ENCODE measurements around the gene HNF1B. TPM values are rescaled to one million over a fixed set of nuclear protein-coding genes. Genes with fewer than 3 reads are reported as not detected.

Gene HNF1B
- total RNA-seq, 2 experiments from 2014 or later: not detected

DNA sequence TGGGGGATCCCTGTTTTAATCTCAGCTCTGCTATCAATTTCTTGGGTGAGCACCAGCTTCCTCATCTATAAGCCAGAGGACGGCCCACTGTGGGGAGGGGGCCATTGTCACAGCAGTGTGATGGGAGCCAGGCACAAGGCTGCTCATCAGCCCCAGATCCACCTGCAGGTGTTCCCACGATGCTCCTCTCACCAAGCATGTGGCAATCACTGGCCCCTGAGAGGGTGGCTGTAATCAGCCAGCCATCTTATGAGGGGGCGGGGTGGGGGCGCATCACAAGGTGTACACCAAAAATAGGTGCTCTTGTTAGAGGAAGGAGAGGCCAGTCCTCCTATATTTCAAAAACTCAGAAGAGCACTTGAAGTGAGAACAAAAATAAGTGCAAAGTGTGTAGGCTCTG is 31.2 kb downstream of the HNF1B start:
- no peaks in the 10 kb centered on the region for H3K36me3 Mint-ChIP-seq (ENCODE audit: low read depth)
- ChIA-PET CTCF (no interaction called here), POLR2A (no interaction called here)
- no peak overlapping the region for H3K27ac Mint-ChIP-seq
- no peaks in the 10 kb centered on the region for H3K9me3 Mint-ChIP-seq (ENCODE audit: insufficient read depth)
- H3K27me3 Mint-ChIP-seq (ENCODE audit: low read depth): peaks cover 16% of the 10 kb centered on the region
- ATAC-seq (no peak), DNase-seq (no peak)
- H3K4me3 Mint-ChIP-seq: no peak overlapping the region
- H3K4me1 Mint-ChIP-seq (ENCODE audit: low read depth): peaks cover 11% of the 10 kb centered on the region

- no peak for DNase-seq
- no peak overlapping the region for H3K27ac Mint-ChIP-seq
- peaks cover 11% of the 10 kb centered on the region for H3K4me1 Mint-ChIP-seq (ENCODE audit: low read depth)
- POLR2A ChIA-PET: no interaction called here
- CTCF ChIA-PET: no interaction called here
- no peaks in the 10 kb centered on the region for H3K36me3 Mint-ChIP-seq (ENCODE audit: low read depth)
- H3K4me3 Mint-ChIP-seq: no peak overlapping the region
- no peaks in the 10 kb centered on the region for H3K9me3 Mint-ChIP-seq (ENCODE audit: insufficient read depth)
- peaks cover 17% of the 10 kb centered on the region for H3K27me3 Mint-ChIP-seq (ENCODE audit: low read depth)
- no peak for ATAC-seq
Measured at GRCh38 chr17:37713028-37713431, 31.8 kb downstream of the HNF1B start.

GRCh38 chr17:37711113-37711512 is 33.7 kb downstream of the HNF1B start:
- H3K4me3 Mint-ChIP-seq: no peak overlapping the region
- H3K27me3 Mint-ChIP-seq (ENCODE audit: low read depth): peaks cover 20% of the 10 kb centered on the region
- H3K27ac Mint-ChIP-seq: no peak overlapping the region
- POLR2A ChIA-PET: interaction anchor here (1.2 kb wide), 1 partner anchor 11 kb away, joined by 5 read pairs; no protein-coding TSS in a partner anchor
- CTCF ChIA-PET: interaction anchor here (1.1 to 1.3 kb wide), 2 partner anchors 9 to 106 kb away, joined by 3 to 4 read pairs; no protein-coding TSS in a partner anchor
- H3K9me3 Mint-ChIP-seq (ENCODE audit: insufficient read depth): no peaks in the 10 kb centered on the region
- DNase-seq: no peak
- no peaks in the 10 kb centered on the region for H3K4me1 Mint-ChIP-seq (ENCODE audit: low read depth)
- no peak for ATAC-seq
- H3K36me3 Mint-ChIP-seq (ENCODE audit: low read depth): no peaks in the 10 kb centered on the region

DNA sequence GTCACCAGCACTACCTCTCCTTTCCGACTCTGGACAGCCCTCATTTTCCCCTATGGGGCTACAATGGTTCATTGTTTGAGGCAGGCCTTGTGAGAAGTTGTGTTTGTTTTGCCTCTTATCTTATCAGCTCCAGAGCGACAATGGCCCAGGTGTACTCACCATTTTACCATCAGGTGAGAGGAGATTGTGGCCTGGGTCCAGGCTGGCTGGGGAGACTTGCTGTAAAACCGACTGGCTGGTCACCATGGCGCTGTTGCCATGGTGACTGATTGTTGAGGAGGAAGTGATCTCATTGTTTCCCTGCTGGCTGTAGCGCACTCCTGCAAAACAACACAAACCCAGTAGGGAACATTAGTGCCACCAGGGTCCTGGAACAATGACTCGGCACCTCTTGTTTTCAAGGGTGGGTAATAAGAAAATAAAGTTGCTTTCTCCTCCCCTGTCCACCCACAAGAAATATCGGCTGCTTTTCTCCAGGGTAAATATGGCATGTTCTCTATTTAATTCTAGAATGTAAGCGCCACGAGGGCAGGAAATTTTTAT is 34.4 kb downstream of the HNF1B start:
- Mint-ChIP-seq H3K27me3 (ENCODE audit: low read depth) (peaks cover 23% of the 10 kb centered on the region), H3K4me1 (ENCODE audit: low read depth) (no peaks in the 10 kb centered on the region), H3K36me3 (ENCODE audit: low read depth) (no peaks in the 10 kb centered on the region), H3K9me3 (ENCODE audit: insufficient read depth) (no peaks in the 10 kb centered on the region), H3K4me3 (no peak overlapping the region), H3K27ac (no peak overlapping the region)
- no peak for DNase-seq
- ChIA-PET CTCF (interaction anchor here (0.8 kb wide), 1 partner anchor 9 kb away, joined by 3 read pairs; no protein-coding TSS in a partner anchor), POLR2A (no interaction called here)
- no peak for ATAC-seq

GRCh38 chr17:37708616-37709212 is 36.1 kb downstream of the HNF1B start:
- CTCF ChIA-PET: interaction anchor here (2.3 kb wide), 1 partner anchor 83 kb away, joined by 7 read pairs; no protein-coding TSS in a partner anchor
- DNase-seq (no peak), ATAC-seq (no peak)
- Mint-ChIP-seq H3K9me3 (ENCODE audit: insufficient read depth) (no peaks in the 10 kb centered on the region), H3K27ac (no peak overlapping the region), H3K4me3 (no peak overlapping the region), H3K4me1 (ENCODE audit: low read depth) (no peaks in the 10 kb centered on the region), H3K36me3 (ENCODE audit: low read depth) (no peaks in the 10 kb centered on the region), H3K27me3 (ENCODE audit: low read depth) (peaks cover 35% of the 10 kb centered on the region)
- POLR2A ChIA-PET: interaction anchor here (0.7 kb wide), 1 partner anchor 18 kb away, joined by 3 read pairs; no protein-coding TSS in a partner anchor

- Mint-ChIP-seq H3K27me3 (ENCODE audit: low read depth) (peaks cover 37% of the 10 kb centered on the region), H3K4me3 (no peak overlapping the region), H3K9me3 (ENCODE audit: insufficient read depth) (no peaks in the 10 kb centered on the region), H3K4me1 (ENCODE audit: low read depth) (no peaks in the 10 kb centered on the region), H3K27ac (no peak overlapping the region), H3K36me3 (ENCODE audit: low read depth) (no peaks in the 10 kb centered on the region)
- ATAC-seq (no peak), DNase-seq (no peak)
- ChIA-PET CTCF (interaction anchor here (2.3 kb wide), 1 partner anchor 84 kb away, joined by 7 read pairs; no protein-coding TSS in a partner anchor), POLR2A (no interaction called here)
Measured at GRCh38 chr17:37708008-37708615, 36.7 kb downstream of the HNF1B start.

DNA sequence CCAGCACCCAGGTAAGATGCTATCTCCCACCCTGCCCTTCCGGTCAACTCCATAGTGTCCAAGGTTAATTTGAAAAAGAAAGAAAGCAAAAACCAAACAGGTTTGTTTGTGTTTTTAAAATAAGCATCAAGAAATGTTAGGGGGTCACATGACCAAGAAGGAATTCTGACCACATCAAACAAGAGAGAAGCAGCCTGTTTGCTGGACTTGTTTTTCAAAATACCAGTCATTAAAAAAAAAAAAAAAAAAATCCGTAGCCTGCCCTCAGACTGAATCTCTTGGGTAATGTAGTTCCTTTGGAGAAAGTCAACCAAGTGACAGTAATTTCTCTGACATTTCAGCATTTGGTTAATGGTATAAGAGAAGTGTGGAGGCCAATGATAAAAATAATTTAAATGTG is 38.4 kb downstream of the HNF1B start:
- POLR2A ChIA-PET: no interaction called here
- ATAC-seq: no peak
- Mint-ChIP-seq H3K4me3 (no peak overlapping the region), H3K4me1 (ENCODE audit: low read depth) (no peaks in the 10 kb centered on the region), H3K36me3 (ENCODE audit: low read depth) (no peaks in the 10 kb centered on the region), H3K27me3 (ENCODE audit: low read depth) (peaks cover 38% of the 10 kb centered on the region), H3K27ac (no peak overlapping the region), H3K9me3 (ENCODE audit: insufficient read depth) (no peaks in the 10 kb centered on the region)
- CTCF ChIA-PET: interaction anchor here (0.7 to 2.3 kb wide), 3 partner anchors 11 to 85 kb away, joined by 3 to 7 read pairs (median 3); no protein-coding TSS in a partner anchor
- DNase-seq: no peak

DNA sequence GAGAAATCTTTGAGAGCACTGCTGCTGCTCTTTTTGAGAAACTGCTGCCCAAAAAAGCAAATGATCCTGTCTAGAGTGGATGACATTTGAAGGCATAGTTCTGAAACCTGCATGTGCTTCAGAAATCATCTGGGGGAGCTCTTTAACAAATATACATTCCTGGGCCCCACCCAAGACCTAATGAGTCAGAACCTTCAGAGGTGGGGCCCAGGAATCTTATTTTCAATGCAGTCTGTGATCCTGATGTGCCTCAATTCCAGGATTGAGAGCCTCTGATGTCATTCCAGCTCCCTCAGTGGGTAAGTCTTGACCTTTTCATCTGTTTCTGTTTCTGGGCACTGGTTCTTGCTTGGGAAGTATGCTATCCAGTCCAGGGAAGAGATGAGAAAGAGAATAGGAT is 42.3 kb downstream of the HNF1B start:
- CTCF ChIA-PET: interaction anchor here (1.0 to 5.2 kb wide), 15 partner anchors 9 to 177 kb away, joined by 3 to 61 read pairs (median 4); partner anchors contain the start of gene SYNRG
- POLR2A ChIA-PET: no interaction called here
- no peaks in the 10 kb centered on the region for H3K36me3 Mint-ChIP-seq (ENCODE audit: low read depth)
- H3K4me1 Mint-ChIP-seq (ENCODE audit: low read depth): peaks cover 7% of the 10 kb centered on the region
- no peak overlapping the region for H3K27ac Mint-ChIP-seq
- H3K4me3 Mint-ChIP-seq: no peak overlapping the region
- ATAC-seq (no peak), DNase-seq (no peak)
- peaks cover 29% of the 10 kb centered on the region for H3K27me3 Mint-ChIP-seq (ENCODE audit: low read depth)
- H3K9me3 Mint-ChIP-seq (ENCODE audit: insufficient read depth): no peaks in the 10 kb centered on the region

DNA sequence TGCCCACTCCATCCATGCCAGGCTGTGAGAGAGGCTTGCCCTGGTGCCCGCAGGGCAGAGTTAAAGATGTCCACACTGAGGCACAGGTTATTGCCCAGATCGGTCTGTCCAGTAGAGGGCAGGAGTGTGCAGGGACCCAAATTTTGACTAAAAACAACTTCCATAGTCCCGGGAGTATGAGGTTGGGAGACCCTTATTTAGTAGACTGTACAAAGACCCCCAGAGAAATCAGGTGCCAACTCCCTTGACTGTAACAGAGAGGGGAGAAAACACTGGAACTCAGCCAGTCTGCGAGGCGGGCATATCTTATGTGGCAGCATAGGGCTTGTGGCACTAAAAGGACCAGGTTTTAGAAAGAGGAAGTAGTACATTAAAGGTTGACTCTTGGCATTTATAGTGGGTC is 43.4 kb downstream of the HNF1B start:
- CTCF ChIA-PET: interaction anchor here (0.8 to 5.2 kb wide), 11 partner anchors 8 to 130 kb away, joined by 3 to 61 read pairs (median 5); partner anchors contain the start of genes HNF1B and SYNRG
- ATAC-seq (peak; percentile 71), DNase-seq (peak; percentile 65)
- Mint-ChIP-seq H3K36me3 (ENCODE audit: low read depth) (no peaks in the 10 kb centered on the region), H3K4me3 (no peak overlapping the region), H3K27ac (no peak overlapping the region), H3K27me3 (ENCODE audit: low read depth) (peaks cover 28% of the 10 kb centered on the region), H3K4me1 (ENCODE audit: low read depth) (peaks cover 8% of the 10 kb centered on the region), H3K9me3 (ENCODE audit: insufficient read depth) (no peaks in the 10 kb centered on the region)
- POLR2A ChIA-PET: no interaction called here

GRCh38 chr17:37700881-37701280 is 44.0 kb downstream of the HNF1B start:
- H3K4me3 Mint-ChIP-seq: no peak overlapping the region
- H3K27ac Mint-ChIP-seq: peak overlapping the region; percentile 33
- H3K4me1 Mint-ChIP-seq (ENCODE audit: low read depth): peaks cover 8% of the 10 kb centered on the region
- CTCF ChIA-PET: interaction anchor here (0.8 to 5.2 kb wide), 11 partner anchors 9 to 115 kb away, joined by 3 to 61 read pairs (median 5); partner anchors contain the start of genes HNF1B and SYNRG
- peaks cover 29% of the 10 kb centered on the region for H3K27me3 Mint-ChIP-seq (ENCODE audit: low read depth)
- ATAC-seq: no peak
- H3K9me3 Mint-ChIP-seq (ENCODE audit: insufficient read depth): no peaks in the 10 kb centered on the region
- POLR2A ChIA-PET: interaction anchor here (0.5 kb wide), 1 partner anchor 941 kb away, joined by 3 read pairs; no protein-coding TSS in a partner anchor
- no peak for DNase-seq
- no peaks in the 10 kb centered on the region for H3K36me3 Mint-ChIP-seq (ENCODE audit: low read depth)

- ATAC-seq (no peak), DNase-seq (no peak)
- Mint-ChIP-seq H3K4me1 (ENCODE audit: low read depth) (peaks cover 8% of the 10 kb centered on the region), H3K36me3 (ENCODE audit: low read depth) (no peaks in the 10 kb centered on the region), H3K27me3 (ENCODE audit: low read depth) (peaks cover 18% of the 10 kb centered on the region), H3K9me3 (ENCODE audit: insufficient read depth) (no peaks in the 10 kb centered on the region), H3K4me3 (no peak overlapping the region), H3K27ac (no peak overlapping the region)
- ChIA-PET CTCF (interaction anchor here (0.7 to 0.9 kb wide), 2 partner anchors 92 to 117 kb away, joined by 3 to 4 read pairs; no protein-coding TSS in a partner anchor), POLR2A (no interaction called here)
Measured at GRCh38 chr17:37699285-37699973, 45.4 kb downstream of the HNF1B start.
